ENCODE data around the gene HDAC9. TPM values are rescaled to one million over a fixed set of nuclear protein-coding genes. Genes with fewer than 3 reads are reported as not detected.

HDAC9 gene
- total and polyA plus RNA-seq, 8 donors: 1.3 to 12.3 (median 3.5) TPM

DNA sequence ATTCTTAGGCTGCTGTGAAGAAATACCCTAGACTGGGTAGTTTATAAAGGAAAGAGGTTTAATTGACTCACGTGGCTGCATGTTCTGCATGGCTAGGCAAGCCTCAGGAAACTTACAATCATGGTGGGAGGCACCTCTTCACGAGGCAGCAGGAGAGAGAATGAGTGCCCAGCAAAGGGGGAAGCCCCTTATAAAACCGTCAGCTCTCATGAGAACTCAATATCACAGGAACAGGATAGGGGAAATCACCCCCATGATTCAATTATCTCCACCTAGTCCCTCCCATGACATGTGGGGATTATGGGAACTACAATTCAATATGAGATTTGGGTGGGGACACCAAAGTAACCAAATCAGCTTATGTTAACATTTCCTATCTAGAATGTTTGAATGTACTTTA lies 362.7 kb downstream of the HDAC9 start:
- WGBS, 2 donors: 48 to 66% methylated on average over 3 of the region's 3 CpGs
- intact Hi-C loops (cut with DNase I): no loop called here
- H3K27ac ChIP-seq: no peak overlapping the region

DNA sequence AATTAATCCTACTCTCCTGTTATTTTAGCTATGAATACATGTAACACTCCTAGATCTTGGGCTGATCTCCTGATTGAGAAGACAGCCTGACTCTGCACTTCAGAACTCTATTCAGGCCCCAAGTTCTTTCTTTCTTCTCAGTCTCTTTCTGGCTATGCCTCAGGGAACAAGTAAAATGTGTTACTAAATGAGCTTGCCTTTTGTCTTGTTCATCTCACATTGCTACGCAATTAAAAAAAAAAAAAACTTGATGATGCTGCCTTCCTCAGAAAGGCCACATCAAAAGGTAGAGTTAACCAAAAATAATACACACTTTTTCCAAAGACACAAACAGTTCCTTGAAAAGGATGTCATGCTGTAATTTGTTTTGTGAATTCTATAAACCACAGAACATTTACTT lies 363.8 kb downstream of the HDAC9 start:
- H3K36me3 ChIP-seq: no peaks in the 10 kb centered on the region
- no peak for ATAC-seq
- no peak for FAIRE-seq
- no peak overlapping the region for H3K4me3 ChIP-seq
- WGBS, 2 donors: 69 to 90% methylated on average over 1 of the region's 1 CpG
- H3K4me1 ChIP-seq: no peaks in the 10 kb centered on the region
- H3K27me3 ChIP-seq: no peaks in the 10 kb centered on the region
- DNase-seq: no peak
- TF ChIP-seq, protein P1, sequence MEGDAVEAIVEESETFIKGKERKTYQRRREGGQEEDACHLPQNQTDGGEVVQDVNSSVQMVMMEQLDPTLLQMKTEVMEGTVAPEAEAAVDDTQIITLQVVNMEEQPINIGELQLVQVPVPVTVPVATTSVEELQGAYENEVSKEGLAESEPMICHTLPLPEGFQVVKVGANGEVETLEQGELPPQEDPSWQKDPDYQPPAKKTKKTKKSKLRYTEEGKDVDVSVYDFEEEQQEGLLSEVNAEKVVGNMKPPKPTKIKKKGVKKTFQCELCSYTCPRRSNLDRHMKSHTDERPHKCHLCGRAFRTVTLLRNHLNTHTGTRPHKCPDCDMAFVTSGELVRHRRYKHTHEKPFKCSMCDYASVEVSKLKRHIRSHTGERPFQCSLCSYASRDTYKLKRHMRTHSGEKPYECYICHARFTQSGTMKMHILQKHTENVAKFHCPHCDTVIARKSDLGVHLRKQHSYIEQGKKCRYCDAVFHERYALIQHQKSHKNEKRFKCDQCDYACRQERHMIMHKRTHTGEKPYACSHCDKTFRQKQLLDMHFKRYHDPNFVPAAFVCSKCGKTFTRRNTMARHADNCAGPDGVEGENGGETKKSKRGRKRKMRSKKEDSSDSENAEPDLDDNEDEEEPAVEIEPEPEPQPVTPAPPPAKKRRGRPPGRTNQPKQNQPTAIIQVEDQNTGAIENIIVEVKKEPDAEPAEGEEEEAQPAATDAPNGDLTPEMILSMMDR (IDR thresholded peaks at IDR 0.05): no peak
- no peaks in the 10 kb centered on the region for H3K9me3 ChIP-seq
- H3K27ac ChIP-seq: no peak overlapping the region
- intact Hi-C loops (cut with DNase I): no loop called here

More for the DNA sequence above, 362.7 kb downstream of the HDAC9 start:
- no peak for DNase-seq
- H3K4me1 ChIP-seq: no peaks in the 10 kb centered on the region
- no peak overlapping the region for H3K4me3 ChIP-seq
- no peaks in the 10 kb centered on the region for H3K36me3 ChIP-seq
- no peaks in the 10 kb centered on the region for H3K9me3 ChIP-seq
- TF ChIP-seq, protein P1 (IDR thresholded peaks at IDR 0.05): no peak
- no peaks in the 10 kb centered on the region for H3K27me3 ChIP-seq
- FAIRE-seq: no peak
- ATAC-seq: no peak

DNA sequence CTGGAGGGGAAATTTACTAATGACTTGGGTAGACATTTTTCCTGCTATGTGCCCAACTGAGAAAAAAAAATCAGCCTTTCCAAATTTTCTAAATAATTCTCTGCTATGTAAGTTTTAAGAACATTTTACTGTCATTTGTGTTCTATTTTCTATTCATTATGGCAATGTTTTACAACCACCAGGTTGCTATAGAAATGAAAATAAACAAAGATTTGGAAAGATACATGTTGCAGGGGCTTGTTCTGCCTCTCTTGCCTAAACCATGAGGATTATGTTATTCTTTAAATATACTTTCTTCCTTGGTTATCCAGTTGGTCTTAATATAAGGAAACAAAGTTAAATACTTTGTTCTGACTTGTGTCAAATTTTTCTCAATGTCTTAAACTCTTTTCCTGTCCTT lies 364.7 kb downstream of the HDAC9 start:
- no peaks in the 10 kb centered on the region for H3K36me3 ChIP-seq
- TF ChIP-seq, protein P1 (IDR thresholded peaks at IDR 0.05): no peak
- DNase-seq: no peak
- no peak overlapping the region for H3K27ac ChIP-seq
- H3K4me1 ChIP-seq: no peaks in the 10 kb centered on the region
- intact Hi-C loops (cut with DNase I): no loop called here
- H3K9me3 ChIP-seq: no peaks in the 10 kb centered on the region
- FAIRE-seq: no peak
- no peak for ATAC-seq
- no peaks in the 10 kb centered on the region for H3K27me3 ChIP-seq
- no peak overlapping the region for H3K4me3 ChIP-seq

- Histone ChIP-seq H3K27ac (no peak overlapping the region), H3K4me1 (no peaks in the 10 kb centered on the region), H3K36me3 (no peaks in the 10 kb centered on the region), H3K9me3 (no peaks in the 10 kb centered on the region), H3K27me3 (no peaks in the 10 kb centered on the region), H3K4me3 (no peak overlapping the region)
- FAIRE-seq (no peak), ATAC-seq (peak in 1 of 4 donors; percentile 35), DNase-seq (no peak)
- TF ChIP-seq, protein P1 (IDR thresholded peaks at IDR 0.05): no peak
- intact Hi-C loops (cut with DNase I): no loop called here
- WGBS, 2 donors: 71 to 86% methylated on average over 4 of the region's 4 CpGs
Observed at GRCh38 chr7:18861514-18862118, 366.1 kb downstream of the HDAC9 start.

DNA sequence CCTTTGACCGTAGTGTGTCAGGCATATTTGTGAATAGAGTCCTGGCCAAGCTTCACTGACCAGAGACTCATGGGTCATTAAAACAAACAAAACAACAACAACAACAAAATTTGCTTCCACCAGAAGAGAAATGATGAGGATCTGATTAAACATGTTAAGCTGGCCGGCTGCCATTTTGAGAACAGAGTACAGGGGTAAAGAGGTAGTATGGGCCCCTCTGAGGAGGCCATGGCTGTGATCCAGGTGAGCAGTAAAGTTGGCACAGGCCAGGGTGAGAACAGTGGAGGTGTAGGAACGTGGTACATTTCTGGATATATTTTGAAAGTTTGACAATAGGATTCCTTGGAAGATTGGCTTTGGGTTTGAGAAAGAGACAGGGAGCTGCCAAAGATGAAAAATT lies 369.4 kb downstream of the HDAC9 start:
- TF ChIP-seq, protein P1 (IDR thresholded peaks at IDR 0.05): no peak
- Histone ChIP-seq H3K4me1 (no peaks in the 10 kb centered on the region), H3K36me3 (no peaks in the 10 kb centered on the region), H3K27me3 (no peaks in the 10 kb centered on the region), H3K4me3 (no peak overlapping the region), H3K27ac (no peak overlapping the region), H3K9me3 (no peaks in the 10 kb centered on the region)
- intact Hi-C loops (cut with DNase I): no loop called here
- DNase-seq (peak in 1 of 6 donors; percentile 16), ATAC-seq (no peak), FAIRE-seq (no peak)
- 52 to 62% methylated on average over 3 of the region's 3 CpGs for WGBS, 2 donors

Measured in pancreas (tissue), 10 donors.